Measurements from ENCODE around the gene GOLGA2.
"Not testable (repeated sequence)": the region's sequence is repeated elsewhere in the genome, so short reads cannot be mapped to it uniquely, and the experiment has no call there.

Gene GOLGA2

GRCh38 chr9:128282500-128282899 lies 6.7 kb upstream of the GOLGA2 start:
- H2AK5ac ChIP-seq (ENCODE audit: low read depth, low read length): no peak overlapping the region
- H3K23ac ChIP-seq (ENCODE audit: low read depth, low read length, poor library complexity): no peak overlapping the region
- no peak for DNase-seq (ENCODE audit: low spot score)
- no CpG with 5 or more reads among the region's 6 CpGs for WGBS, 2 donors (ENCODE audit: extremely low coverage in 2 of 2, insufficient read length in 2 of 2, insufficient replicate concordance in 1 of 2)
- no peak overlapping the region for H2BK120ac ChIP-seq (ENCODE audit: low read depth, low read length)
- H2BK12ac ChIP-seq (ENCODE audit: low read length): no peak overlapping the region
- no peak overlapping the region for H4K91ac ChIP-seq (ENCODE audit: low read depth, low read length, poor library complexity)
- no peak overlapping the region for H2BK15ac ChIP-seq (ENCODE audit: low read length)
- H3K27ac ChIP-seq (replicated peaks; ENCODE audit: low read length): no peak overlapping the region
- no peak overlapping the region for H3K18ac ChIP-seq (ENCODE audit: low read length)
- no peak overlapping the region for H3K4me2 ChIP-seq (ENCODE audit: insufficient read depth, low read length, poor library complexity, severe bottlenecking)
- H3K36me3 ChIP-seq (replicated peaks in 1 of 2; ENCODE audit: control insufficient read depth in 2 of 2, insufficient read depth in 2 of 2, low read length in 2 of 2): peaks cover 6 to 15% of the 10 kb centered on the region in 2 donors
- no peak overlapping the region for H4K8ac ChIP-seq (ENCODE audit: low read depth, low read length)
- H3K79me1 ChIP-seq (ENCODE audit: low read depth, low read length): no peaks in the 10 kb centered on the region
- H2AFZ ChIP-seq (ENCODE audit: low read length): no peak overlapping the region
- no peak overlapping the region for H2BK5ac ChIP-seq (ENCODE audit: low read length)
- H3K9ac ChIP-seq (ENCODE audit: low read depth, low read length, poor library complexity): no peak overlapping the region
- no peak overlapping the region for H3K4ac ChIP-seq (ENCODE audit: low read length)
- no peak overlapping the region for H3K14ac ChIP-seq (ENCODE audit: low read length)
- H3K9me3 ChIP-seq (replicated peaks in 1 of 2; ENCODE audit: control insufficient read depth in 2 of 2, insufficient read depth in 1 of 2, low read depth in 1 of 2, low read length in 2 of 2): no peaks in the 10 kb centered on the region
- H3K4me3 ChIP-seq (ENCODE audit: low read length in 2 of 2): no peak overlapping the region
- H3K4me1 ChIP-seq (ENCODE audit: control insufficient read depth in 2 of 2, insufficient read depth in 1 of 2, low read depth in 1 of 2, low read length in 2 of 2): no peaks in the 10 kb centered on the region
- no peaks in the 10 kb centered on the region for H3K27me3 ChIP-seq (ENCODE audit: control insufficient read depth in 3 of 3, insufficient read depth in 3 of 3, low read depth in 1 of 3, low read length in 3 of 3)

DNA sequence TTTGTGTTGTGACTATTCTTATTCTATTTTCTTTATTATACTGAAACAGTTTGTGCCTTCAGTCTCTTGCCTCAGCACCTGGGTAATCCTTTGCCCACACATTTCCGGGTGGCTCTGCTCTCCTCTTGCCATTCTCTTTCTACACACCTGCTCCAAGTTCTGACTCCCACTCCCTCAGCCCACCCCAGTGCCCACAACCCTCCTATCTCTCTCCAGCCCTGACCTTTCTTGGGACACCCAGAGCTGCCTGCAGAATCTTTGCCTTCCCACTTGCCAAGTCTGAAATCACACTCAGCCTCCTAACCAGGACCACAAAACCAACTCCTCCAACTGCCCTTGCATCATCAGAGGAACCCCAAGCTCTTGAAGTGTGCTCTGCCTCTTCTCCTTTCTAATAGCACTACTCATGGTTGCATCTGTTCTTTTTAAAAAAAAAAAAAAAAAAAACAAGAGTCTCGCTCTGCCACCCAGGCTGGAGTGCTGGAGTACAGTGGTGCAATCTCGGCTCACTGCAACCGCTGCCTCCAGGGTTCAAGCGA lies 4.3 kb upstream of the GOLGA2 start:
- Histone ChIP-seq H4K8ac (ENCODE audit: low read depth, low read length) (no peak overlapping the region), H2AFZ (ENCODE audit: low read length) (no peak overlapping the region), H3K4ac (ENCODE audit: low read length) (no peak overlapping the region), H4K91ac (ENCODE audit: low read depth, low read length, poor library complexity) (no peak overlapping the region), H3K18ac (ENCODE audit: low read length) (no peak overlapping the region), H2BK5ac (ENCODE audit: low read length) (no peak overlapping the region), H3K9ac (ENCODE audit: low read depth, low read length, poor library complexity) (no peak overlapping the region), H2BK120ac (ENCODE audit: low read depth, low read length) (no peak overlapping the region), H3K14ac (ENCODE audit: low read length) (no peak overlapping the region), H2BK15ac (ENCODE audit: low read length) (no peak overlapping the region), H3K36me3 (replicated peaks in 1 of 2; ENCODE audit: control insufficient read depth in 2 of 2, insufficient read depth in 2 of 2, low read length in 2 of 2) (peaks cover 0 to under 1% of the 10 kb centered on the region in 2 donors), H3K27me3 (ENCODE audit: control insufficient read depth in 3 of 3, insufficient read depth in 3 of 3, low read depth in 1 of 3, low read length in 3 of 3) (peaks cover 0 to under 1% (median 0%) of the 10 kb centered on the region in 3 experiments), H3K27ac (replicated peaks; ENCODE audit: low read length) (no peak overlapping the region), H2AK5ac (ENCODE audit: low read depth, low read length) (no peak overlapping the region), H3K4me3 (ENCODE audit: low read length in 2 of 2) (no peak overlapping the region), H3K79me1 (ENCODE audit: low read depth, low read length) (peaks cover 2% of the 10 kb centered on the region), H3K9me3 (replicated peaks in 1 of 2; ENCODE audit: control insufficient read depth in 2 of 2, insufficient read depth in 1 of 2, low read depth in 1 of 2, low read length in 2 of 2) (no peaks in the 10 kb centered on the region), H3K23ac (ENCODE audit: low read depth, low read length, poor library complexity) (no peak overlapping the region), H3K4me1 (ENCODE audit: control insufficient read depth in 2 of 2, insufficient read depth in 1 of 2, low read depth in 1 of 2, low read length in 2 of 2) (peaks cover 3 to 4% of the 10 kb centered on the region in 2 donors), H2BK12ac (ENCODE audit: low read length) (no peak overlapping the region), H3K4me2 (ENCODE audit: insufficient read depth, low read length, poor library complexity, severe bottlenecking) (no peak overlapping the region)
- no CpG with 5 or more reads among the region's 5 CpGs for WGBS, 2 donors (ENCODE audit: extremely low coverage in 2 of 2, insufficient read length in 2 of 2, insufficient replicate concordance in 1 of 2)
- DNase-seq (ENCODE audit: low spot score): no peak

DNA sequence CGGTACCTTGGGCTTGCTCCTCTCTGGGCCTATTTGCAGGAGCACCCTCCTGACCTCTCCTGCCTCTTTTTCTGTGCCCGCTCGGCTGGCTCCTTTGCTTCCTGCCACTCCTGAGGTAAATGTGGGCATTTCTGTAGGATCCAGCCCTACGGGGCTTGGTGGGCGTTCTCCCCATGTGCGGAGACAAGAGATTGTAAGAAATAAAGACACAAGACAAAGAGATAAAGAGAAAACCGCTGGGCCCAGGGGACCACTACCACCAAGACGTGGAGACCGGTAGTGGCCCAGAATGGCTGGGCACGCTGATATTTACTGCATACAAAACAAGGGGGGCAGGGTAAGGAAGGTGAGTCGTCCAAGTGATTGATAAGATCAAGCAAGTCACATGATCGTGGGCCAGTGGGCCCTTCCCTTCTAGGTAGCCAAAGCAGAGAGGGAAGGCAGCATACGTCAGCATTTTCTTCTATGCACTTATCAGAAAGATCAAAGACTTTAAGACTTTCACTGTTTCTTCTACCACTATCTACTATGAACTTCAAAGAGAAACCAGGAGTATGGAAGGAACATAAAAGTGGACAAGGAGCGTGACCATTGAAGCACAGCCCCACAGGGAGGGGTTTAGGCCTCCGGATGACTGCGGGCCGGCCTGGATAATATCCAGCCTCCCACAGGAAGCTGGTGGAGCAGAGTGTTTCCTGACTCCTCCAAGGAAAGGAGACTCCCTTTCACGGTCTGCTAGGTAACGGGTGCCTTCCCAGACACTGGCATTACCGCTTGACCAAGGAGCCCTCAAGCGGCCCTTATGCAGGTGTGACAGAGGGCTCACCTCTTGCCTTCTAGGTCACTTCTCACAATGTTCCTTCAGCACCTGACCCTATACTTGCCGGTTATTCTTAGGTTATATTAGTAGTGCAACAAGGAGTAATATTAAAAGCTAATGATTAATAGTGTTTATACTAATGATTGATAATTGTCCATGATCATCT lies 3.6 kb upstream of the GOLGA2 start:
- not testable (repeated sequence) for H3K4me3 ChIP-seq (ENCODE audit: low read length in 2 of 2); H3K14ac ChIP-seq (ENCODE audit: low read length); H3K27ac ChIP-seq (replicated peaks; ENCODE audit: low read length); H3K23ac ChIP-seq (ENCODE audit: low read depth, low read length, poor library complexity); H2BK15ac ChIP-seq (ENCODE audit: low read length); H3K36me3 ChIP-seq (replicated peaks in 1 of 2; ENCODE audit: control insufficient read depth in 2 of 2, insufficient read depth in 2 of 2, low read length in 2 of 2); H2AK5ac ChIP-seq (ENCODE audit: low read depth, low read length); H2BK12ac ChIP-seq (ENCODE audit: low read length); H2BK5ac ChIP-seq (ENCODE audit: low read length); H3K4ac ChIP-seq (ENCODE audit: low read length); H3K9me3 ChIP-seq (replicated peaks in 1 of 2; ENCODE audit: control insufficient read depth in 2 of 2, insufficient read depth in 1 of 2, low read depth in 1 of 2, low read length in 2 of 2); H3K18ac ChIP-seq (ENCODE audit: low read length); H3K27me3 ChIP-seq (ENCODE audit: control insufficient read depth in 3 of 3, insufficient read depth in 3 of 3, low read depth in 1 of 3, low read length in 3 of 3); H3K4me2 ChIP-seq (ENCODE audit: insufficient read depth, low read length, poor library complexity, severe bottlenecking); H3K79me1 ChIP-seq (ENCODE audit: low read depth, low read length); H4K91ac ChIP-seq (ENCODE audit: low read depth, low read length, poor library complexity); H2AFZ ChIP-seq (ENCODE audit: low read length); H3K4me1 ChIP-seq (ENCODE audit: control insufficient read depth in 2 of 2, insufficient read depth in 1 of 2, low read depth in 1 of 2, low read length in 2 of 2); DNase-seq (ENCODE audit: low spot score); H2BK120ac ChIP-seq (ENCODE audit: low read depth, low read length); H3K9ac ChIP-seq (ENCODE audit: low read depth, low read length, poor library complexity)
- WGBS, 2 donors (ENCODE audit: extremely low coverage in 2 of 2, insufficient read length in 2 of 2, insufficient replicate concordance in 1 of 2): no CpG with 5 or more reads among the region's 22 CpGs
- H4K8ac ChIP-seq (ENCODE audit: low read depth, low read length): peak overlapping the region; percentile 17

Measured in neuronal stem cell (in vitro differentiated cells).